Neural cell (in vitro differentiated cells): ENCODE data around the gene PSMB4. TPM values are rescaled to one million over a fixed set of nuclear protein-coding genes. Genes with fewer than 3 reads are reported as not detected.
"Not testable (repeated sequence)": the region's sequence is repeated elsewhere in the genome, so short reads cannot be mapped to it uniquely, and the experiment has no call there.

Source experiments
- H2AFZ ChIP-seq: fragments of 200-600, 300-800 bp; sonication (generic), shearing (Covaris generic); 2 replicates; pipeline ENCODE4 v1.6.0; 2014; ENCODE audit warnings: low read depth, mild to moderate bottlenecking, antibody characterized with exemption, low read length, moderate library complexity
- H3F3A ChIP-seq: fragments of 200-600 bp; shearing (Covaris generic); 2 replicates; pipeline ENCODE4 v1.6.1; 2016; ENCODE audit warnings: mild to moderate bottlenecking, moderate library complexity, mixed read lengths, antibody characterized with exemption, low read length; ENCODE audit not compliant: insufficient read depth, poor library complexity, severe bottlenecking
- H3K27ac ChIP-seq: fragments of 200-600, 300-800 bp; sonication (generic), shearing (Covaris generic); 2 replicates; pipeline ENCODE4 v1.5.1; 2014; ENCODE audit warnings: mild to moderate bottlenecking, low read length, moderate library complexity
- H3K27me3 ChIP-seq: fragments of 300-800, 200-600 bp; sonication (generic), shearing (Covaris generic); 2 replicates; pipeline ENCODE4 v1.6.0; 2014; ENCODE audit warnings: mild to moderate bottlenecking, low read depth, low read length, moderate library complexity; ENCODE audit not compliant: insufficient read depth
- H3K36me3 ChIP-seq: fragments of 300-800, 200-600 bp; sonication (generic), shearing (Covaris generic); 2 replicates; pipeline ENCODE4 v1.5.1; 2014; ENCODE audit warnings: mild to moderate bottlenecking, antibody characterized with exemption, low read length, moderate library complexity; ENCODE audit not compliant: insufficient read depth
- H3K4me2 ChIP-seq: fragments of 300-800, 200-600 bp; sonication (generic), shearing (Covaris generic); 2 replicates; pipeline ENCODE4 v1.6.0; 2014; ENCODE audit warnings: mild to moderate bottlenecking, low read length
- H3K4me3 ChIP-seq: fragments of 300-800, 200-600 bp; sonication (generic), shearing (Covaris generic); 2 replicates; pipeline ENCODE4 v1.5.1; 2014; ENCODE audit warnings: mild to moderate bottlenecking, low read length, moderate library complexity
- H3K79me2 ChIP-seq: fragments of 200-600 bp; shearing (Covaris generic); replicated peaks from 2 replicates; pipeline ENCODE4 v1.6.0; 2014; ENCODE audit warnings: mild to moderate bottlenecking, low read length, moderate library complexity; ENCODE audit not compliant: insufficient read depth
- H3K9ac ChIP-seq: fragments of 300-800, 200-600 bp; sonication (generic), shearing (Covaris generic); 2 replicates; pipeline ENCODE4 v1.6.1; 2016; ENCODE audit warnings: mild to moderate bottlenecking, low read length, mixed read lengths
- H3K9me2 ChIP-seq: fragments of 200-600 bp; shearing (Covaris generic); 2 replicates; pipeline ENCODE4 v1.6.1; 2016; ENCODE audit warnings: mild to moderate bottlenecking, low read length, mixed read lengths; ENCODE audit not compliant: insufficient read depth
- H3K9me3 ChIP-seq: fragments of 200-600, 300-800 bp; sonication (generic), shearing (Covaris generic); 2 replicates; pipeline ENCODE4 v1.6.1; 2016; ENCODE audit warnings: mild to moderate bottlenecking, mixed run types, low read length, moderate library complexity, mixed read lengths
- H4K20me1 ChIP-seq: fragments of 200-600 bp; shearing (Covaris generic); 2 replicates; pipeline ENCODE4 v1.6.1; 2016; ENCODE audit warnings: mild to moderate bottlenecking, mixed run types; ENCODE audit not compliant: insufficient read depth
- CTCF ChIP-seq: fragments of 450-650 bp; IDR thresholded peaks from 2 replicates; pipeline ENCODE4 v1.5.1; 2014; ENCODE audit warnings: antibody characterized with exemption, mild to moderate bottlenecking, moderate library complexity; ENCODE audit not compliant: poor library complexity, severe bottlenecking
- EP300 ChIP-seq: fragments of 450-650 bp; conservative IDR thresholded peaks from 2 replicates; pipeline ENCODE4 v1.6.1; 2014; ENCODE audit warnings: antibody characterized with exemption, mild to moderate bottlenecking, moderate library complexity; ENCODE audit not compliant: poor library complexity, severe bottlenecking
- EZH2 ChIP-seq: fragments of 200-600, 300-800 bp; shearing (Covaris generic), sonication (generic); IDR thresholded peaks from 2 replicates; pipeline ENCODE4 v1.6.1; 2014; ENCODE audit warnings: antibody characterized with exemption, low read length, borderline replicate concordance, mild to moderate bottlenecking; ENCODE audit not compliant: insufficient read depth, poor library complexity, severe bottlenecking
- MXI1 ChIP-seq: fragments of 450-650 bp; conservative IDR thresholded peaks from 2 replicates; pipeline ENCODE4 v1.6.1; 2014; ENCODE audit warnings: antibody characterized with exemption, mild to moderate bottlenecking; ENCODE audit not compliant: poor library complexity, severe bottlenecking
- POLR2AphosphoS5 ChIP-seq: IDR thresholded peaks from 2 replicates; pipeline ENCODE4 v1.6.1; 2012
- RAD21 ChIP-seq: fragments of 450-650 bp; conservative IDR thresholded peaks from 2 replicates; pipeline ENCODE4 v1.6.1; 2014; ENCODE audit warnings: antibody characterized with exemption, mild to moderate bottlenecking, moderate library complexity
- REST ChIP-seq: IDR thresholded peaks from 2 replicates; pipeline ENCODE4 v1.6.1; 2012; ENCODE audit warnings: borderline replicate concordance
- SMC3 ChIP-seq: fragments of 450-650 bp; conservative IDR thresholded peaks from 2 replicates; pipeline ENCODE4 v1.6.1; 2014; ENCODE audit warnings: antibody characterized with exemption, mild to moderate bottlenecking, moderate library complexity; ENCODE audit not compliant: poor library complexity
- TAF1 ChIP-seq: IDR thresholded peaks from 2 replicates; pipeline ENCODE4 v1.6.1; 2012; ENCODE audit warnings: low read depth
- polyA plus RNA-seq: library from polyadenylated mRNA; depleted of rRNA; stranded (reverse); fragments of >200 nt; gene quantifications from 2 replicates; pipeline ENCODE4 v1.2.3, GENCODE V29; 2014

PSMB4 gene
- polyA plus RNA-seq, 1 donor from 2014 or later = 695 TPM

DNA sequence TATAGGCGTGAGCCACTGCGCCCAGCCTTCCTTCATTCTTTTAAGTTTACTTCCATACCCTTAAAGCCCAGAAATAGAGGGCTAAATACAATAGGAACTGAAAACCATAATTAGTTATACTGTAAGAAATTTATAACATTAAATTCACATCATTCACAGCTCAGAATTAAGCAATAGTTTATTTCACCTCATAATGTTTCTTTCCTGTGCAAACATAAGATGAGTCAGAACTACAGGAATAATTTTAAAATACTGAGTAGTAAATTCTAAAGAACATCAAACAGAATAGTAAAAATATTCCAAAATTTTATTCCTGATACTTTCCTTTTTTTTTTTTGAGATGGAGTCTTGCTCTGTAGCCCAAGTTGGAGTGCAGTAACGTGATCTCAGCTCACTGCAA lies 35.8 kb downstream of the PSMB4 start:
- Histone ChIP-seq H3F3A (no peaks in the 10 kb centered on the region), H3K4me3 (no peak overlapping the region), H3K4me2 (no peak overlapping the region), H3K9me3 (no peaks in the 10 kb centered on the region), H3K36me3 (no peaks in the 10 kb centered on the region), H4K20me1 (peaks cover 10% of the 10 kb centered on the region), H3K9me2 (no peaks in the 10 kb centered on the region), H3K9ac (no peak overlapping the region), H3K27ac (no peak overlapping the region), H2AFZ (no peak overlapping the region), H3K27me3 (no peaks in the 10 kb centered on the region), H3K79me2 (peaks cover 71% of the 10 kb centered on the region)
- TF ChIP-seq EZH2 (no peak), TAF1 (no peak), EP300 (no peak), RAD21 (no peak), MXI1 (no peak), SMC3 (no peak), POLR2AphosphoS5 (no peak), CTCF (no peak), REST (no peak)

DNA sequence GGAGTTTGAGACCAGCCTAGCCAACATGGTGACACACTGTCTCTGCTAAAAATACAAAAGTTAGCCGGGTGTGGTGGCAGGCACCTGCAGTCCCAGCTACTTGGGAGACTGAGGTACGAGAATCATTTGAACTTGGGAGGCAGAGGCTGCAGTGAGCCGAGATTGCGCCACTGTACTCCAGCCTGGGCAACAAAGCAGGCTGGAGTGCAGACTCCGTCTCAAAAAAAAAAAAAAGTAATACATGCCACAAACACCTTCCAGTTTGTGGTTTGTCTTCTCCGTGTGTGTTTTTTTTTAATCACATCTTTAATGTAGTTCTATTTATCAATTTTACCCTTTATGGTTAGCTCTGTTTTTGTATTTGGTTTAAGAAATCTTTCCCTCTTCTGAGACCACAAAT lies 37.6 kb downstream of the PSMB4 start:
- no peak overlapping the region for H3K9ac ChIP-seq
- no peaks in the 10 kb centered on the region for H3K27me3 ChIP-seq
- H3K36me3 ChIP-seq = no peaks in the 10 kb centered on the region
- H3F3A ChIP-seq = no peaks in the 10 kb centered on the region
- H3K79me2 ChIP-seq = peaks cover 73% of the 10 kb centered on the region
- no peak overlapping the region for H3K4me3 ChIP-seq
- no peak overlapping the region for H2AFZ ChIP-seq
- peaks cover 10% of the 10 kb centered on the region for H4K20me1 ChIP-seq
- TF ChIP-seq POLR2AphosphoS5 = no peak
- TF ChIP-seq MXI1 = no peak
- TF ChIP-seq CTCF = no peak
- no peak for TF ChIP-seq SMC3
- TF ChIP-seq EP300 = no peak
- TF ChIP-seq REST = no peak
- no peak for TF ChIP-seq RAD21
- no peak for TF ChIP-seq TAF1
- no peak for TF ChIP-seq EZH2
- H3K4me2 ChIP-seq = no peak overlapping the region
- no peaks in the 10 kb centered on the region for H3K9me2 ChIP-seq
- no peak overlapping the region for H3K27ac ChIP-seq
- no peaks in the 10 kb centered on the region for H3K9me3 ChIP-seq

- H3K36me3 ChIP-seq, H3K4me3 ChIP-seq, H2AFZ ChIP-seq, H3K4me2 ChIP-seq, H3K27ac ChIP-seq, H3K9me2 ChIP-seq, H4K20me1 ChIP-seq, H3K9me3 ChIP-seq, H3K9ac ChIP-seq, H3K27me3 ChIP-seq, H3F3A ChIP-seq: not testable (repeated sequence)
- peaks cover 73% of the 10 kb centered on the region for H3K79me2 ChIP-seq
These were observed 38.0 kb downstream of the PSMB4 start for GRCh38 chr1:151437396-151437795.
